HG02970 (cell line): Measurements from ENCODE around the gene HTD2.

Experiments used
- ATAC-seq: cut with Tn5 transposase; IDR thresholded peaks from one replicate; pipeline ENCODE4 v1.9.1; 2021; ENCODE audit warnings: mild to moderate bottlenecking, moderate library complexity, moderate number of reproducible peaks; ENCODE audit not compliant: unreplicated experiment, low FRiP score

HTD2 gene

GRCh38 chr3:58291671-58292338, 14.5 kb upstream of the HTD2 start:
- ATAC-seq: no peak

GRCh38 chr3:58292866-58293265, 13.5 kb upstream of the HTD2 start:
- no peak for ATAC-seq

GRCh38 chr3:58293516-58293915, 12.8 kb upstream of the HTD2 start:
- no peak for ATAC-seq

GRCh38 chr3:58296269-58296668, 10.1 kb upstream of the HTD2 start:
- no peak for ATAC-seq

GRCh38 chr3:58296843-58297242, 9.5 kb upstream of the HTD2 start:
- ATAC-seq: no peak

- ATAC-seq: no peak
Observed at GRCh38 chr3:58298190-58298589, 8.1 kb upstream of the HTD2 start.

- no peak for ATAC-seq
Observed at GRCh38 chr3:58299075-58299474, 7.2 kb upstream of the HTD2 start.

GRCh38 chr3:58299839-58300516, 6.3 kb upstream of the HTD2 start:
- ATAC-seq: no peak

GRCh38 chr3:58307639-58308215, 1.4 kb downstream of the HTD2 start:
- no peak for ATAC-seq

GRCh38 chr3:58308728-58309127, 2.4 kb downstream of the HTD2 start:
- ATAC-seq: no peak

- ATAC-seq: no peak
Observed at GRCh38 chr3:58317811-58318210, 11.5 kb downstream of the HTD2 start.

GRCh38 chr3:58321791-58322190, 15.5 kb downstream of the HTD2 start:
- no peak for ATAC-seq

- no peak for ATAC-seq
Observed at GRCh38 chr3:58322793-58323192, 16.5 kb downstream of the HTD2 start.

- no peak for ATAC-seq
Observed at GRCh38 chr3:58323529-58324390, 17.4 kb downstream of the HTD2 start.

- ATAC-seq: no peak
Observed at GRCh38 chr3:58324391-58325390, 18.4 kb downstream of the HTD2 start.

- ATAC-seq: no peak
Observed at GRCh38 chr3:58325525-58325992, 19.2 kb downstream of the HTD2 start.

GRCh38 chr3:58326267-58326900, 20.1 kb downstream of the HTD2 start:
- ATAC-seq: no peak

GRCh38 chr3:58329150-58329921, 23.0 kb downstream of the HTD2 start:
- ATAC-seq: no peak
